ENCODE data around the gene TMEM256.

The TMEM256 gene

DNA sequence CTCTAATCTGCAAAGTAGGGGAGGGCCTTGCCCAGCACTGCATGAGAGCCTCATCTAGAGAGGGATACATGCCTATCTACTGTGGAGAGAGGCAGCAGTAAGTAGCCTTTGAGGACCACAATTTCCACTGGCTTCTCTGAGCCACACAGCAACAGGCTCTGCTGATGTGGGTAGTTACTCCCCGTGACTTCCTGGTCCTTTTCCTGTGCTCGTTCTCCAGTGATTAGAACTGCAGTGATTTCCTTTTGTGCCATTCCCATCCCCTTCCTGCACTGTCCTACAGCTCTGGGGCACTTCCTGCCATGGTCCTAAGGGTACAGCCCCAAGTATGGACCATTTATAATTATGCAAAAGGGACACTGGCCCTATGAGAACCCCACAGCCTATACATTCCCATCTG is 12.6 kb downstream of the TMEM256 start:
- DNase-seq (ENCODE audit: extremely low read depth, low read depth) = no peak

DNA sequence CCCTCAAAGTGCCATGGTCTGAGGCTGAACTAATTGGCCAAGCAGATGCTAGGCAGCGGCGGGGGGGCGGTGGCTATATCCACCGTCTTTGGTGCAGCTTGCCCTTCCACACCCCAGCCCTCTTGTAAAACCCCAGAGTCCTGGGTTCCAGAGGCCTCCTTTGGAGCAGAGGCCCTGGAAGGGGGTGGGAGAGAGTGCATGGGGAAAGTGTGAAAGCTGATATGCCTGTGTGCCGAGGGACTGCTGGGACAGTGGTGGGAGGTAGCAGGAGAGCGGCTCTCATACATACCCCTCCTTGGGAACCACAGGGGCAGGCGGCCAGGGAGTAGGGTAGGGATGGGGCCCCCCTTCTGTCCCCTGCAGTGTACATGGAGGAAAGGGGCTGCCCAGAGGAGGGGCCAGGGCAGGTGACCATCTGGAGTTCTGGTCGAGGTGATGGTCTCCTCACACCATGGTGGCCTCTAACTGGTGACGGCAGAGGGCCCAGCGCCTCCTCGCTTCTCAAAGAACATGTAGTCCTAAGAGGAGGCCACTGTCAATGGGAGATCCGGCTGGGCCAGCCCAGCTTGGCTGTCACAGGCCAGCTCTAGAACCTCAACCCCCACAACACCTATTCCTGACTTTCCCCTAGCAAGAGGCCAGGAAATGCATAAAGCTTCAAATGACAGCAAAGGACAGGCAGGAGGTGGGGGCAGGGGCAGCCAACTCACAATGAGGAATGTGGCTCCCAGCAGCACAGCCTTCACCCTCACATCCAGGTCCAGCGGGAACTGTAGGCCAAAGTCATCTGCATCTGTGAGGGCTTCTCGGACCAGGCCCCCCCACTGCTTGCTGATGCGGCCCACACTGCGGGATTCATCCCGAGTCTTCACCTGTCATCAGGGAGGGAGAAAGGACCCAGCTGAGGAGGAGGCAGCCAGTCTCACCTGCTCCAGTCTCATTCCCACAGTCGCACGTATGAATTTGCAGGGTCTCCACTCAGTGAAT is 13.7 kb downstream of the TMEM256 start:
- no peak for DNase-seq (ENCODE audit: extremely low read depth, low read depth)
- TF ChIP-seq, protein P1, sequence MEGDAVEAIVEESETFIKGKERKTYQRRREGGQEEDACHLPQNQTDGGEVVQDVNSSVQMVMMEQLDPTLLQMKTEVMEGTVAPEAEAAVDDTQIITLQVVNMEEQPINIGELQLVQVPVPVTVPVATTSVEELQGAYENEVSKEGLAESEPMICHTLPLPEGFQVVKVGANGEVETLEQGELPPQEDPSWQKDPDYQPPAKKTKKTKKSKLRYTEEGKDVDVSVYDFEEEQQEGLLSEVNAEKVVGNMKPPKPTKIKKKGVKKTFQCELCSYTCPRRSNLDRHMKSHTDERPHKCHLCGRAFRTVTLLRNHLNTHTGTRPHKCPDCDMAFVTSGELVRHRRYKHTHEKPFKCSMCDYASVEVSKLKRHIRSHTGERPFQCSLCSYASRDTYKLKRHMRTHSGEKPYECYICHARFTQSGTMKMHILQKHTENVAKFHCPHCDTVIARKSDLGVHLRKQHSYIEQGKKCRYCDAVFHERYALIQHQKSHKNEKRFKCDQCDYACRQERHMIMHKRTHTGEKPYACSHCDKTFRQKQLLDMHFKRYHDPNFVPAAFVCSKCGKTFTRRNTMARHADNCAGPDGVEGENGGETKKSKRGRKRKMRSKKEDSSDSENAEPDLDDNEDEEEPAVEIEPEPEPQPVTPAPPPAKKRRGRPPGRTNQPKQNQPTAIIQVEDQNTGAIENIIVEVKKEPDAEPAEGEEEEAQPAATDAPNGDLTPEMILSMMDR (IDR thresholded peaks at IDR 0.05; ENCODE audit: low read depth, low read length) = no peak

More for the DNA sequence above, 12.6 kb downstream of the TMEM256 start:
- TF ChIP-seq, protein P1 (IDR thresholded peaks at IDR 0.05; ENCODE audit: low read depth, low read length) = no peak

DNA sequence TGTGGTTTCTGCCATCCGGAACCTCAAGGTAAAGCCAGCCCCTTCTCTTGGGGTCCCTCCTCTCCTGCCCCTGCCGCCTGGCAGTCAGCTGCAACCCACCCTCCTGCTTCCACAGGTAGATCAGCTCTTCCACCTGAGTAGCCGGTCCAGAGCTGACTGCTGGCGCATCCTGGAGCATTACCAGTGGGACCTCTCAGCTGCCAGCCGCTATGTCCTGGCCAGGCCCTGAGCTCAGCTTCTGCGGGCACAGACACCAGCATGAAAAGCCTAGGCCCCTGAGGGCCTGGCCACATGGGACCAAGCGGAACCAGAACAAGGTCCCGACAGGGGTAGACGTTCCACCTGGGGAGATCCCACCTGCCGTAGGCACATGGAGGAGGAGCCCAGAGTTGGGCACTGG is 15.0 kb downstream of the TMEM256 start:
- TF ChIP-seq, protein P1 (IDR thresholded peaks at IDR 0.05; ENCODE audit: low read depth, low read length) = no peak
- DNase-seq (ENCODE audit: extremely low read depth, low read depth) = no peak

DNA sequence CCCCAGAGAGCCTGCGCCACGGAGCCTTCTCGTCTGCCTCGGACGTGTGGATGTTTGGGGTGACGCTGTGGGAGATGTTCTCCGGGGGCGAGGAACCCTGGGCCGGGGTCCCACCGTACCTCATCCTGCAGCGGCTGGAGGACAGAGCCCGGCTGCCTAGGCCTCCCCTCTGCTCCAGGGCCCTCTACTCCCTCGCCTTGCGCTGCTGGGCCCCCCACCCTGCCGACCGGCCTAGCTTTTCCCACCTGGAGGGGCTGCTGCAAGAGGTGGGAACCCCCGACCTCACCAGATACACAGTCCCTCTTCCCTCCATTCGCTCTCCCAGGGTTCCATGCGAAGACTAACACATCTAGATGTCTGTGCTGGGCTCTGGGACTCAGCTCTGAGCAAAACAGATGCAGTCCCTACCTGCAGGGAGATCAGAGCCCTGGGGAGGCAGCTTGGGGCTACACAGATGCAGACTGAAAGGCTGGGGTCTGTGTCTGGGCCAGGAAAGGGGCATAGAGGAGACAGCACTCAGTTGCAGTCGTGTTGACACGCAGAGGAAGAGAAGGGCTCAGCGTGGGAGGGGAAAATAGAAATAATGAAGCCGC is 19.3 kb downstream of the TMEM256 start:
- no peak for DNase-seq (ENCODE audit: extremely low read depth, low read depth)
- TF ChIP-seq, protein P1 (IDR thresholded peaks at IDR 0.05; ENCODE audit: low read depth, low read length) = no peak

DNA sequence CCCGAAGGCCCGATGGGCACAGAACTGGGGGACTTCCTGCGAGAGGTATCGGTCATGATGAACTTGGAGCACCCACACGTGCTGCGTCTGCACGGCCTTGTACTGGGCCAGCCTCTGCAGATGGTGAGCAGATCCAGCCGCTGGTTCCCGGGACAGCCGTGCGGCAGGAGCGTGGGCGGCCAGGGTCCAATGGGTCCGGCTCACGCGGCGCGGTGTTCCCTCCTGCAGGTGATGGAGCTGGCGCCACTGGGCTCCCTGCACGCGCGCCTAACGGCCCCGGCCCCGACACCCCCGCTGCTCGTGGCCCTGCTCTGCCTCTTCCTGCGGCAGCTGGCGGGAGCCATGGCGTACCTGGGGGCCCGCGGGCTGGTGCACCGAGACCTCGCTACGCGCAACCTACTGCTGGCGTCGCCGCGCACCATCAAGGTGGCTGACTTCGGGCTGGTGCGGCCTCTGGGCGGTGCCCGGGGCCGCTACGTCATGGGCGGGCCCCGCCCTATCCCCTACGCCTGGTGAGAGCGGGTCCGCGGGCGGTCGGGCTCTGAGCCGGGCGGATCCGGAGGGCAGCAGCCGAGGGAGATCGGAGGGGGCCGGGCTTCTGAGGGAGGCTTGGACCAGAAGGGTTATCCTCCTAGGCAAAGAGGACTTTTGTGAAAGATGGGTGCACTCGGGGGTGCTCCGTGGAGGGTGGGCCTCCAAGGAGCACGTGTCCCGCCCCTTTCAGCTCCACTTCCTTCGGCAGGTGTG is 20.0 kb downstream of the TMEM256 start:
- no peak for DNase-seq (ENCODE audit: extremely low read depth, low read depth)
- TF ChIP-seq, protein P1 (IDR thresholded peaks at IDR 0.05; ENCODE audit: low read depth, low read length) = no peak

DNA sequence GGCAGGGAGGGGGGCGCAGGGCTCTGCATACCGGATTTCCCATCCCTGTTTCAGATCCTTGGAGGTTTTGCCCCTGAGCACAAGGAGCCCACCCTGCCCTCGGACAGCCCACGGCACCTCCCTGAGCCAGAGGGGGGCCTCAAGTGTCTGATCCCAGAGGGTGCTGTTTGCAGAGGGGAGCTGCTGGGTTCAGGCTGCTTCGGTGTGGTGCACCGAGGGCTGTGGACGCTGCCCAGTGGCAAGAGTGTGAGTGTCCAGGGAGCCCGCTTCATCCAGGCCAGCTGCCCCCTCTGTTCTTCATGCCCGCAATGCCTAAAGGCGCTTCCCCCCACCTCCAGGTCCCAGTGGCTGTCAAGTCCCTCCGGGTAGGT is 20.5 kb downstream of the TMEM256 start:
- no peak for DNase-seq (ENCODE audit: extremely low read depth, low read depth)
- TF ChIP-seq, protein P1 (IDR thresholded peaks at IDR 0.05; ENCODE audit: low read depth, low read length) = no peak

All from AG09319 (cell line).